HG02884 (cell line): ENCODE data around the gene ING2.
"Not testable (repeated sequence)": the region's sequence is repeated elsewhere in the genome, so short reads cannot be mapped to it uniquely, and the experiment has no call there.

ENCODE experiments used
- ATAC-seq: cut with Tn5 transposase; IDR thresholded peaks from one replicate; pipeline ENCODE4 v1.9.1; 2021; ENCODE audit warnings: mild to moderate bottlenecking, moderate library complexity; ENCODE audit not compliant: unreplicated experiment

Gene ING2

DNA sequence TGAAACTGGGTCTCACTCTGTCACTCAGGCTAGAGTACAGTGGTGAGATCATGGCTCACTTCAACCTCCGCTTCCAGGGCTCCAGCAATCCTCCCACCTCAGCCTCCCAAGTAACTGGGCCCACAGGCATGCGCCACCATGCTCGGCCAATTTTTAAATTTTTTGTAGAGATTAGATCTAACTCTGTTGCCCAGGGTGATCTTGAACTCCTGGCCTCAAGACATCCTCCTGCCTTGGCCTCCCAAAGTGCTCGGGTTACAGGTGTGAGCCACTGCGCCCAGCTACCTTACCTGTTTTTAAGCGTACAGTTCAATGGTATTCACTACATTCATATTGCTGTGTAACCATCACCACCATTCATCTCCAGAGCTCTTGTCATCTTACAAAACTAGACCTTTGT is 41.5 kb downstream of the ING2 start:
- ATAC-seq: no peak

DNA sequence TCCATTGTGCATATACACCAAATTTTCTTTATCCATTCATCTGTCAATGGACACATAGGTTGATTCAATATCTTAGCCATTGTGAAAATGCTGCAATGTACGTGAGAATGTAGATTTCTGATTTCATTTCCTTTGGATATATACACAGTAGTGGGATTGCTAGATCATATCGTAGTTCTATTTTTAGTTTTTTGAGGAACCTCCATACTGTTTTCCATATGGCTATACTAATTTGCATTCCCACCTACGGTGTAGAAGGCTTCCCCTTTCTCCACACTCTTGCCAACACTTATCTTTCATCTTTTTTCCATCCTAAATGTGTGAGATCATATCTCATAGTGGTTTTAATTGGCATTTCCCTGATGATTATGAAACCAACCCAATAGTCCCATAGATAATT is 43.4 kb downstream of the ING2 start:
- ATAC-seq: no peak

DNA sequence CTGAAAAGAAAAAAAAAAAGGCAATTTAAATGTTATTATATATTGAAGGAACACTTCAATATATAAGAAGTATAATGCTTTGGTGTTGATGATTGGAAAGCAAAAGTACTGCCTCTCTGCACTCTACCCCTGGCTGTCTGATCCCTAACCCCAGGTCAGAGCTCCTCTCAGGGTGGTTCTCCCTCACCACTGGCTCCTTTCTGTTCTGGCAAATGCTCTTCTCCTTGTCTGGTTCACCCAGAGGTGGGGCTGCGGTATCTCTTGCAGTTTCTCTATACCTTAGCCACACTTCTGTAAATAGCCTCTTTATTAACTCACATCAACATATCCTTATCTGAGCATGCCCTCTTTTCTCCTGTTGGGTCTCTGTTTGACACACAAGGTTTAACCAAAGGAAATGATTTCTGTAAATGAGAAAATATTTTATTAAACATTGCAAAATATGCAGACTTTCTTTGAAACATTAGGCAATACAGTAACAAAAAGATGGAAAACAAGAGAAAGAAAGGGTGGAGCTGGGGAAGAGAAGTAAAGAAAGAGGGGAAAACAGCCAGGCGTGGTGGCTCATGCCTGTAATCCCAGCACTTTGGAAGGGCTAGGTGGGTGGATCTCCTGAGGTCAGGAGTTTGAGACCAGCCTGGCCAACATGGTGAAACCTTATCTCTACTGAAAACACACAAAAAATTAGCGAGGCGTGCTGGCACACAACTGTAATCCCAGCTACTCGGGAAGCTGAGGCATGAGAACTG is 45.7 kb downstream of the ING2 start:
- no peak for ATAC-seq

DNA sequence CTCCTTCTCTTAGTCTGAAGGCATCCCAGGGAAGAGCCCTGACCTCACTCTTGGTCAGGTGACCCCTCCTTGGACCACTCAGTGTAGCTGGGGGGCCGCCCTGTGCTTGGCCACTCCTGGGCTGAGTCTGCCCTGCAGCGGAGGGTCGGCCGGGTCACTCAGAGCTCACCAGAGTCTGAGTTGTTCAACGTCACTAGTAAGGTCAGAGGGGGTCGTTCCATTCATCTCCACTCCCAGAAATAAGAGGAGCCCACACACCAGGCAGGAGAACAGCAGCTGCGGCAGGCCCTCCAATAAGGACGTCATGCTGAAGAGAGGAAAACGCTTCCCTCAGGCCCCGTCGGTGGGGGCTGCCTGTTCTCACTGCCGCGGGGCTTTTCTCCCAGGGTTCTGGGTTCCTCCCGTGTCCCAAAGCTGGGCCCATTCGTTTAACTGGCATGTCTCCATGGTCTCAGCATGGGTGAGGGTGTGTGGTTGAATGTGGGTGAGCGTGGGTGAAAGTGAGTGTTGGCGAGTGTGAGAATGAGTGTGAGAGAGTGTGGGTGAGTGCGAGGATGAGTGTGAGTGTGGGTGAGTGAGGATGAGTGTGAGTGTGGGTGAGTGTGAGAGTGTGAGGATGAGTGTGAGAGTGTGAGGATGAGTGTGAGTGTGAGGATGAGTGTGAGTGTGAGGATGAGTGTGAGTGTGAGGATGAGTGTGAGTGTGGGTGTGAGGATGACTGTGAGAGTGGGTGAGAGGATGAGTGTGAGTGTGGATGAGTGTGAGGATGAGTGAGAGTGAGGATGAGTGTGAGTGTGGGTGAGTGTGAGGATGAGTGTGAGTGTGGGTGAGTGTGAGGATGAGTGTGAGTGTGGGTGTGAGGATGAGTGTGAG is 47.7 kb downstream of the ING2 start:
- no peak for ATAC-seq

DNA sequence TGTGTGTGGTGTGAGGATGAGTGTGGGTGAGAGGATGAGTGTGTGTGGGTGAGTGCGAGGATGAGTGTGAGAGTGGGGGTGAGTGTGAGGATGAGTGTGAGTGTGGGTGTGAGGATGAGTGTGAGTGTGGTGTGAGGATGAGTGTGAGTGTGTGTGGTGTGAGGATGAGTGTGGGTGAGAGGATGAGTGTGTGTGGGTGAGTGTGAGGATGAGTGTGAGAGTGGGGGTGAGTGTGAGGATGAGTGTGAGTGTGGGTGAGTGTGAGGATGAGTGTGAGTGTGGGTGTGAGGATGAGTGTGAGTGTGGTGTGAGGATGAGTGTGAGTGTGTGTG is 48.3 kb downstream of the ING2 start:
- not testable (repeated sequence) for ATAC-seq

DNA sequence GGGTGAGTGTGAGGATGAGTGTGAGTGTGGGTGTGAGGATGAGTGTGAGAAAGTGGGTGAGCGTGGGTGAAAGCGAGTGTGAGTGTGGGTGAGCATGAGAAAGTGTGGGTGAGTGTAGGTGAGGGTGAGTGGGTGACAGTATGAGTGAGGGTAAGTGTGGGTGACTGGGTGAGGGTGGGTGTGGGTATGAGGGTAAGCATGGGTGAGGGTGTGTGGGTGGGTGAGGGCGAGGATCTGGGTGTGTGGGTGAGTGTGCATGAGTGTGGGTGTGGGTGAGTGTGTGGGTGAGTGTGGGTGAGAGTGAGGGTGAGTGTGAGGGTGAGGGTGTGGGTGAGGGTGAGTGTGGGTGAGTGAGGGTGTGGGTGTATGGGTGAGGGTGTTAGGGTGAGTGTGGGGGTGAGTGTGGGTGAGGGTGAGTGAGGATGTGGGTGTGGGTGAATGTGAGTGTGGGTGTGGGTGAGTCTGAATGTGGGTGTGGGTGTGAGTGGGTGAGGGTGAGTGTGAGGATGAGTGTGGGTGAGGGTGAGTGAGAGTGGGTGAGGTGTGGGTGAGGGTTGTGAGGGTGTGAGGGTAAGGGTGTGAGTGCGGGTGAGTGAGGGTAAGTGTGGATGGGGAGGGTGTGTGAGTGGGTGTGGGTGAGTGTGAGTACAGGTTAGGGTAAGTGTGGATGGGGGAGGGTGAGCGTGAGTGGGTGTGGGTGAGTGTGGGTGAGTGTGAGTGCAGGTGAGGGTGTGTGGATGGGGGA is 48.9 kb downstream of the ING2 start:
- no peak for ATAC-seq

DNA sequence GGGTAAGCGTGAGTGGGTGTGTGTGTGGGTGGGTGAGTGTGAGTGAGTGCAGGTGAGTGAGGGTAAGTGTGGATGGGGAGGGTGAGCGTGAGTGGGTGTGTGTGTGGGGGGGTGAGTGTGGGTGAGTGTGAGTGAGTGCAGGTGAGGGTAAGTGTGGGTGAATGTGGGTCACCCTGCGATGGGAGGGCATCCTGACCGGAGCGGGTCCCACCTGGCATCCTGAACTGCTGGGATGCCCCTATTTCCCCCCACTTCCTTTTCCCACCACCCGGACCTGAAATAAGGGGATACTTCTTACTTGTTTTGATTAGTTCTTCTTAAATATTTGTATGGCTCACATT is 49.5 kb downstream of the ING2 start:
- no peak for ATAC-seq

DNA sequence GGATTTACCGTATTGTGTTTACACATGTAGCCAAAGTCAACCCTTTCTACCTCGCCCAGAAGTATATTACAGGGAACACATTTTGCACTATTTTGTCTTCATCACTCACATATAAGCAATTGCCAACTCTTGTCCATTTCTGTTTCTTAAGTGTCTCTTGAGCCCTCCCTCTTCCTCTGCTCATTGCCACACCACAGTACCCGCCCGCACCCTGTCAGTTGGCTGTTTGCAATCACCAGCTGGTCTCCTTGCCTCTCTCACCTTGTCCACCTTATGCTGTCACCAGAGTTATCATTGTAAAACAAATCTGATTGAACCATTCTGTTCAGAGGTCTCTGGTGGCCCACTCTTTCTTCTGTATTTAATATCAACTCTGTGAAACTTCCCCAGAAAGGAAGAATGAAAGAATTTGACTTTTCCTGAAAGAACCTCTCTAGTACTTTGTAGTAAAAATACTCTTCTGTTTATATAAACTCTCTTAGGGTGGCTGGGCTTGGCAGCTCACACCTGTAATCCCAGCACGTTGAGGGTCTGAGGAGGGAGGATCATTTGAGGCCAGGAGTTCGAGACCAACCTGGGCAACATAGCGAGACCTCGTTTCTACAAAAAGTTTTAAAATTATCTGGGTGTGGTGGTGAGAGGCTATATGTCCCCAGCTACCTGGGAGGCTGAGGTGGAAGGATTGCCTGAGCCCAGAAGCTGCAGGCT is 50.2 kb downstream of the ING2 start:
- no peak for ATAC-seq

DNA sequence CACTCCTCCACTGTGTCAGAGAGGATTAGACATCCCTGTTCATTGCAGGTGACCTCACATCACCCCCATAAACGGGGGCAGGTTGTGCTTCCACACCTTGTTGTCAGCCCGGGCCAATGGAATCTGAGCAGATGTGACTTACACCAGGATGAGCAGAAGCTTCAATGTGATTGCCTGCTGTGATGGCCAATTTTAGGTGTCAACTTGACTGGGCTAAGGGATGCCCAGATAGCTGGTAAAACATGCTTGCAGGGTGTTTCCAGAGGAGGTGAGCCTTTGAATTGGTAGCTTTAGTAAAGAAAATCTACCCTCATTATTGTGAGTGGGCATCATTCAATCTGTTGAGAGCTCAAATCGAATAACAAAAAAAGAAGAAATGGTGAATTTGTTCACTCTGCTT is 52.1 kb downstream of the ING2 start:
- ATAC-seq: no peak

DNA sequence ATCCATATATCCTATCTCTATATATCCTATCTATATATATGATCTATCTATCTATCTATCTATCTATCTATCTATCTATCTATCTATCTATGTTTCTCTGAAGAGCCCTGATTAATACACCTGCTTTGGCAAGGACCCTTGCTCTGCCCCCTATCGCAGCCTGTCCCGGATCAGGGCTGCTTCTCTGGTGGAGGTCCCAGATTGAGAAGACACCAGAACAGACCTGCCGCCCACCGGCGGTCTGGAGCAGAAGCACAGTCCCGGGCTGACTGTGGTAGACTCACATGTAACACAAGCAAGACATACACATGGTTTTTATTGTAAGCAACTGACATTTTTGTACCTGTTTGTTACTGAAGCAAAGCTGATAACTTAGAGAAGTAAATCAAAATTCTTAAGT is 52.8 kb downstream of the ING2 start:
- ATAC-seq: no peak

DNA sequence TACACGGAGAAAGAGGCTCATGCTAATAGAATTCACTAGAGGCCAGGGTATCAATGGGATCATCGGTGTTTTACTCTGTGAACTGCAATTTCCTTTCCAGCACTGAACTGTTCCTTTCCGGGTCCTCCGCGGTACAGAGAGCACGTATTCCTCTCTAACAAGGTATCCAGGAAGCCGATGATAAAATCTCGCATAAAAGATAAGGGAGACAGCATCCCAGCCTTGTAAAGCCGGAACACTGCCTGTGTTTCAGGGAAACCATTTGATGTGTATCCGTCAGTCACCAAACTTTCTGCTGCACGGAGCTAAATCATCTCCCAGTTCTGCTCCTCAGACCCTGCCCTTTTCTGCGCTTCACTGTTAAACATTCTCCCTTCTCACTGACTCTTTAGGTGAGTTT is 54.0 kb downstream of the ING2 start:
- no peak for ATAC-seq

DNA sequence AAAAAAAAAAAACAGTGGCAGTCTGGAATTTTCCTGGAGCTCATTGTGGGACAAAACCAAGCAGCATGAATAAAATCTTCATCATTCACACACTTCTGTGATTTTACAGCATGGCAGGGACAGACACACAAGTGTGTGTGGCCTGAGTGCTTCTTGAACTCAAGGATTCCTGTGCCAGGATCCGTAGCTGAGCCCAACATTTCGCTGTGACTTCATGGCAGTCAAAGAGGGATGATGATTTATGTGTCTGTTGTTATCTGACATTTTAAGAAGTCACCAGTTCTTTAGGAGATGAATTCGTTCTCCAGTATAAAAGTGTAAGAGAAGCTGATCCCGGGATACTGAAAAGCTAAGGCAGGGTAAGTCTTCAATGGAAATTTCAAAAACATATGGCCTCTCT is 57.0 kb downstream of the ING2 start:
- ATAC-seq: no peak
